ENCODE data around the gene CA11. TPM values are rescaled to one million over a fixed set of nuclear protein-coding genes. Genes with fewer than 3 reads are reported as not detected.
A peak's percentile ranks its signal among the peaks of the same experiment; 100 is the strongest.
"Not testable (repeated sequence)": the region's sequence is repeated elsewhere in the genome, so short reads cannot be mapped to it uniquely, and the experiment has no call there.

Gene CA11
- total RNA-seq, 1 donor = 2.3 TPM

GRCh38 chr19:48660852-48661710 is 15.1 kb upstream of the CA11 start:
- peak; percentile 92 for DNase-seq (ENCODE audit: low read depth)
- TF ChIP-seq, protein P1, sequence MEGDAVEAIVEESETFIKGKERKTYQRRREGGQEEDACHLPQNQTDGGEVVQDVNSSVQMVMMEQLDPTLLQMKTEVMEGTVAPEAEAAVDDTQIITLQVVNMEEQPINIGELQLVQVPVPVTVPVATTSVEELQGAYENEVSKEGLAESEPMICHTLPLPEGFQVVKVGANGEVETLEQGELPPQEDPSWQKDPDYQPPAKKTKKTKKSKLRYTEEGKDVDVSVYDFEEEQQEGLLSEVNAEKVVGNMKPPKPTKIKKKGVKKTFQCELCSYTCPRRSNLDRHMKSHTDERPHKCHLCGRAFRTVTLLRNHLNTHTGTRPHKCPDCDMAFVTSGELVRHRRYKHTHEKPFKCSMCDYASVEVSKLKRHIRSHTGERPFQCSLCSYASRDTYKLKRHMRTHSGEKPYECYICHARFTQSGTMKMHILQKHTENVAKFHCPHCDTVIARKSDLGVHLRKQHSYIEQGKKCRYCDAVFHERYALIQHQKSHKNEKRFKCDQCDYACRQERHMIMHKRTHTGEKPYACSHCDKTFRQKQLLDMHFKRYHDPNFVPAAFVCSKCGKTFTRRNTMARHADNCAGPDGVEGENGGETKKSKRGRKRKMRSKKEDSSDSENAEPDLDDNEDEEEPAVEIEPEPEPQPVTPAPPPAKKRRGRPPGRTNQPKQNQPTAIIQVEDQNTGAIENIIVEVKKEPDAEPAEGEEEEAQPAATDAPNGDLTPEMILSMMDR (IDR thresholded peaks at IDR 0.05; ENCODE audit: insufficient read depth, low read length) = no peak
- H3K4me3 ChIP-seq (ENCODE audit: low read depth, low read length) = no peak overlapping the region

- no peak for DNase-seq (ENCODE audit: low read depth)
- TF ChIP-seq, protein P1 (IDR thresholded peaks at IDR 0.05; ENCODE audit: insufficient read depth, low read length) = no peak
- no peak overlapping the region for H3K4me3 ChIP-seq (ENCODE audit: low read depth, low read length)
These were observed 13.8 kb upstream of the CA11 start for GRCh38 chr19:48659768-48660167.

GRCh38 chr19:48658483-48658882 is 12.5 kb upstream of the CA11 start:
- TF ChIP-seq, protein P1 (IDR thresholded peaks at IDR 0.05; ENCODE audit: insufficient read depth, low read length) = no peak
- no peak for DNase-seq (ENCODE audit: low read depth)
- no peak overlapping the region for H3K4me3 ChIP-seq (ENCODE audit: low read depth, low read length)

- not testable (repeated sequence) for H3K4me3 ChIP-seq (ENCODE audit: low read depth, low read length); DNase-seq (ENCODE audit: low read depth)
These were observed 11.8 kb upstream of the CA11 start for GRCh38 chr19:48657828-48658227.

GRCh38 chr19:48656840-48657474 is 11.0 kb upstream of the CA11 start:
- H3K4me3 ChIP-seq (ENCODE audit: low read depth, low read length) = no peak overlapping the region
- peak; percentile 86 for DNase-seq (ENCODE audit: low read depth)
- TF ChIP-seq, protein P1 (IDR thresholded peaks at IDR 0.05; ENCODE audit: insufficient read depth, low read length) = no peak

DNA sequence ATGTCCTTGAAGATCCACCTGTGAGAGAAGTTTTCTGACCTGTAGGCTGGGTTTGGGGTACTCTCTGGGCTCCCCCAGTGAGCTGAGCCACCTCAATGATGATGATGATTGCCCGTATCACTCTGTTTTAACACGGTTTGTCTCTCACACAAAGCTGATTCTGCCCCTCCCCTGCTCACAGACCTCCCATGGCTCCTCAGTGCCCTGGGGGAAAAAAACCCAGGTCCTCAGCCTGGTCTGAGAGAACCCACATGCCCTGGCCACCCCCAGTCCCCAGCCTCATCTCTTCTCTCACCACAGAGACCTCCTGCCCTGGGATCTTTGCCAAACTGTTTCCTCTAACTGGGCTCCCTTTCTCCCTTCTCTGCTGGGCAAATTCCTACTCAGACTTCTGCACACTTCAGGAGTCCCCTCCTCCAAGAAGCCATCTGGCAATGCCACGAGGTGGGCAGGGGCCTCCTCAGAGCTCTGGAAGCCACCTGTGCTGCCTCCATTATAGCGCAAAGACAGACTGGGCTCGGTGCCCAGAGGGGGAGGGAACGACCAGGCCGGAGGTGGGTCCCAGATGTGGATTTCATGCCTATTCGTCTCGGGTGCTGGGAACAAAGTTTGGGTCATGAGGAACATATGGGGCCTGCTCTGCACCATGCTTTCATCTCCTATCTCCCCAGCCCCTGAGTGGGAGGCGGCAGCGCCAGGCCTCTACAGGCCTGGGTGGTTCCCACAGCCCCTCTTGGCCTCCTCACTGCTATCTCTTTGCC is 8.5 kb upstream of the CA11 start:
- no peak overlapping the region for H3K4me3 ChIP-seq (ENCODE audit: low read depth, low read length)
- DNase-seq (ENCODE audit: low read depth) = no peak
- TF ChIP-seq, protein P1 (IDR thresholded peaks at IDR 0.05; ENCODE audit: insufficient read depth, low read length) = no peak

GRCh38 chr19:48651683-48652048 is 5.7 kb upstream of the CA11 start:
- no peak overlapping the region for H3K4me3 ChIP-seq (ENCODE audit: low read depth, low read length)
- TF ChIP-seq, protein P1 (IDR thresholded peaks at IDR 0.05; ENCODE audit: insufficient read depth, low read length) = no peak
- no peak for DNase-seq (ENCODE audit: low read depth)

All from fibroblast of the aortic adventitia (primary cell).